Lung (tissue), 12 donors: Measurements from ENCODE around the gene AJM1. TPM values are rescaled to one million over a fixed set of nuclear protein-coding genes. Genes with fewer than 3 reads are reported as not detected.

Experiments used
- ATAC-seq: fragments of 200-7000 bp; cut with Tn5 transposase; one replicate; pipeline ENCODE4 v1.9.1; 2020; ENCODE audit warnings: moderate number of reproducible peaks; ENCODE audit not compliant: insufficient read depth, low FRiP score
- DNase-seq, 3 donors: peaks; one replicate each; pipeline ENCODE4 v3.0.0-alpha.2; 2013 to 2017
- H3K27ac ChIP-seq, 2 donors: one replicate each; pipeline ENCODE4 v1.5.1; 2013; ENCODE audit warnings: mild to moderate bottlenecking in 2 of 2, moderate library complexity in 2 of 2, control low read depth in 1 of 2, inconsistent platforms in 1 of 2, low read depth in 1 of 2, low read length in 1 of 2
- H3K27me3 ChIP-seq, 3 donors: one replicate each; pipeline ENCODE4 v1.5.1; 2013; ENCODE audit warnings: low read length in 2 of 3; ENCODE audit not compliant: control insufficient read depth in 3 of 3, insufficient read depth in 3 of 3
- H3K36me3 ChIP-seq, 4 donors: one replicate each; pipeline ENCODE4 v1.5.1; 2013; ENCODE audit warnings: low read length in 4 of 4, mild to moderate bottlenecking in 1 of 4, moderate library complexity in 1 of 4; ENCODE audit not compliant: control insufficient read depth in 4 of 4, insufficient read depth in 4 of 4
- H3K4me1 ChIP-seq, 5 donors: one replicate each; pipeline ENCODE4 v1.5.1; 2013; ENCODE audit warnings: low read length in 5 of 5, mild to moderate bottlenecking in 2 of 5, moderate library complexity in 1 of 5; ENCODE audit not compliant: control insufficient read depth in 5 of 5, insufficient read depth in 5 of 5
- H3K4me3 ChIP-seq: one replicate; pipeline ENCODE4 v1.5.1; 2013; ENCODE audit warnings: mild to moderate bottlenecking, control low read depth, moderate library complexity
- H3K9ac ChIP-seq, 2 donors: one replicate each; pipeline ENCODE4 v1.5.1; 2013; ENCODE audit warnings: low read length in 2 of 2, control low read depth in 1 of 2; ENCODE audit not compliant: insufficient read depth in 1 of 2
- H3K9me3 ChIP-seq, 4 donors: one replicate each; pipeline ENCODE4 v1.5.1; 2013; ENCODE audit warnings: low read length in 3 of 4, mild to moderate bottlenecking in 1 of 4, moderate library complexity in 1 of 4; ENCODE audit not compliant: control insufficient read depth in 4 of 4, insufficient read depth in 3 of 4
- CTCF ChIP-seq: IDR thresholded peaks from 2 replicates; pipeline ENCODE4 v1.5.1; 2012; ENCODE audit warnings: mild to moderate bottlenecking; ENCODE audit errors: control extremely low read depth, extremely low read depth
- WGBS, 2 donors: extraction: QIAGEN DNeasy Blood & Tissue Kit; methylation state at CpG; one replicate each; pipeline ENCODE4 v1.1.7; 2013; 5-methylcytosine and 5-hydroxymethylcytosine counted together
- polyA plus RNA-seq, 2 donors: library from polyadenylated mRNA; stranded (reverse); fragments of 200-250 nt; gene quantifications; one replicate each; pipeline ENCODE4 v1.2.1, GENCODE V29; 2013
- total RNA-seq, 2 donors: library from RNA; depleted of rRNA in 1 of 2; stranded (reverse); fragments of >200 nt in 1 of 2; gene quantifications; one replicate each; pipeline ENCODE4 v1.2.1, GENCODE V29; 2014 to 2021
- donor health status: control.
- donor health status: control.
- donor health status: Bipolar disorder and iron deficiency.
- donor health status: healthy.
- donor health status: DM: yes; HTN: yes; CAD: no.

The AJM1 gene
- total and polyA plus RNA-seq, 4 donors = 1.1 to 4.3 (median 1.5) TPM

- Histone ChIP-seq H3K9me3 (no peaks in the 10 kb centered on the region), H3K4me1 (peaks cover 0 to 23% (median 9%) of the 10 kb centered on the region in 5 donors), H3K36me3 (peaks cover 0 to 9% (median 2%) of the 10 kb centered on the region in 4 donors), H3K9ac (no peak within 1 kb of the TSS), H3K27ac (no peak within 1 kb of the TSS), H3K4me3 (no peak within 1 kb of the TSS), H3K27me3 (peaks cover 0 to 5% (median 0%) of the 10 kb centered on the region in 3 donors)
- no peak for TF ChIP-seq CTCF
- no peak for ATAC-seq
- 82 to 87% methylated on average over 23 of the region's 23 CpGs for WGBS, 2 donors
- DNase-seq = peak in 1 of 3 donors; percentile 11
These were observed 9.8 kb downstream of the AJM1 start, which contains the start of gene MAMDC4 for GRCh38 chr9:136851941-136852663. Gene MAMDC4, plus strand, starts transcription at chr9:136852346. Its CDS starts 71 bp downstream, at chr9:136852417.

- peaks cover 0 to 9% (median 2%) of the 10 kb centered on the region in 4 donors for H3K36me3 ChIP-seq
- H3K4me1 ChIP-seq = peaks cover 0 to 19% (median 6%) of the 10 kb centered on the region in 5 donors
- no peak for ATAC-seq
- no peaks in the 10 kb centered on the region for H3K9me3 ChIP-seq
- H3K27ac ChIP-seq = no peak overlapping the region
- 89 to 90% methylated on average over 28 to 29 of the region's 29 CpGs for WGBS, 2 donors
- TF ChIP-seq CTCF = no peak
- no peaks in the 10 kb centered on the region for H3K27me3 ChIP-seq
- H3K9ac ChIP-seq = no peak overlapping the region
- no peak overlapping the region for H3K4me3 ChIP-seq
- peak in 1 of 3 donors; percentile 12 for DNase-seq
These were observed 10.7 kb downstream of the AJM1 start for GRCh38 chr9:136852664-136853595.

GRCh38 chr9:136853596-136854112 is 11.4 kb downstream of the AJM1 start:
- H3K27me3 ChIP-seq = no peaks in the 10 kb centered on the region
- H3K27ac ChIP-seq = no peak overlapping the region
- H3K4me3 ChIP-seq = no peak overlapping the region
- H3K9me3 ChIP-seq = no peaks in the 10 kb centered on the region
- ATAC-seq = no peak
- DNase-seq = no peak
- no peak overlapping the region for H3K9ac ChIP-seq
- peaks cover 0 to 14% (median 7%) of the 10 kb centered on the region in 5 donors for H3K4me1 ChIP-seq
- no peak for TF ChIP-seq CTCF
- 84 to 85% methylated on average over 18 of the region's 18 CpGs for WGBS, 2 donors
- H3K36me3 ChIP-seq = peaks cover 0 to 12% (median 2%) of the 10 kb centered on the region in 4 donors
